ENCODE measurements around the gene MARS1.

DNA sequence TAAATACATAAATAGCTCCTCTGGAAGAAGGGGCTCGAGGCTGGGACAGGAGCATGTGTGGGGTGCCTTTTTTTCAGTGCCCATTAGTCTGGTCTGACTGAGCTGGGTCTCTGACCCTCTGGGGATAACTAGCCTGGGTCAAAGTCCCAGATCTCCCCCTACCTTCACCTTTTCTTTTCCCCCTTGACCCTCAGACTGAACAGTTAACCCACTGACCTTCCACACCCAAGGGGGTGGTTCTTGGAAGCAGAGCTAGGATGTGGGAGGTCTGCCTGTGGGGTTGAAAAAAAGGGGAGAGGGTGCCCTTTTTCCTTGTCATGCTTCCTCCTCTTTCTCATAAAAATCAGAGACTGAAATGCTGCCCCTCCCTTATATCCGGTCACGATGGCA is 29.2 kb upstream of the MARS1 start:
- TF ChIP-seq, protein P1, sequence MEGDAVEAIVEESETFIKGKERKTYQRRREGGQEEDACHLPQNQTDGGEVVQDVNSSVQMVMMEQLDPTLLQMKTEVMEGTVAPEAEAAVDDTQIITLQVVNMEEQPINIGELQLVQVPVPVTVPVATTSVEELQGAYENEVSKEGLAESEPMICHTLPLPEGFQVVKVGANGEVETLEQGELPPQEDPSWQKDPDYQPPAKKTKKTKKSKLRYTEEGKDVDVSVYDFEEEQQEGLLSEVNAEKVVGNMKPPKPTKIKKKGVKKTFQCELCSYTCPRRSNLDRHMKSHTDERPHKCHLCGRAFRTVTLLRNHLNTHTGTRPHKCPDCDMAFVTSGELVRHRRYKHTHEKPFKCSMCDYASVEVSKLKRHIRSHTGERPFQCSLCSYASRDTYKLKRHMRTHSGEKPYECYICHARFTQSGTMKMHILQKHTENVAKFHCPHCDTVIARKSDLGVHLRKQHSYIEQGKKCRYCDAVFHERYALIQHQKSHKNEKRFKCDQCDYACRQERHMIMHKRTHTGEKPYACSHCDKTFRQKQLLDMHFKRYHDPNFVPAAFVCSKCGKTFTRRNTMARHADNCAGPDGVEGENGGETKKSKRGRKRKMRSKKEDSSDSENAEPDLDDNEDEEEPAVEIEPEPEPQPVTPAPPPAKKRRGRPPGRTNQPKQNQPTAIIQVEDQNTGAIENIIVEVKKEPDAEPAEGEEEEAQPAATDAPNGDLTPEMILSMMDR (IDR thresholded peaks at IDR 0.05; ENCODE audit: insufficient read depth, low read depth, low read length) = no peak
- TF ChIP-seq EZH2 (IDR thresholded peaks at IDR 0.05; ENCODE audit: insufficient read depth, low read length) = no peak
